HepG2 (cell line): ENCODE results near the gene LGALS3. TPM values are rescaled to one million over a fixed set of nuclear protein-coding genes. Genes with fewer than 3 reads are reported as not detected.

Experiments used
- GLMP ChIP-seq: sonication (generic); formaldehyde crosslinking; IDR thresholded peaks from 2 replicates; pipeline ENCODE4 v1.9.0; 2021; ENCODE audit warnings: missing genetic modification reagents, mild to moderate bottlenecking, borderline replicate concordance
- MIER2 ChIP-seq: IDR thresholded peaks from 2 replicates; pipeline ENCODE4 v1.6.1; 2016; ENCODE audit warnings: missing biosample characterization, missing genetic modification reagents
- TFDP2 ChIP-seq: sonication (generic); formaldehyde crosslinking; IDR thresholded peaks from 2 replicates; pipeline ENCODE4 v1.4.0; 2020; ENCODE audit warnings: missing genetic modification reagents
- ZHX2 ChIP-seq, 2 experiments: sonication (generic) in 1 of 2; formaldehyde crosslinking in 1 of 2; IDR thresholded peaks; 2 replicates each; pipeline versions ENCODE4 v1.6.1 to v1.9.0; 2014 to 2022; ENCODE audit warnings: antibody characterized with exemption in 1 of 2, borderline replicate concordance in 1 of 2, inconsistent platforms in 1 of 2, low read depth in 1 of 2, missing genetic modification reagents in 1 of 2
- polyA plus RNA-seq, 8 experiments: library from polyadenylated mRNA; depleted of rRNA in 3 of 8; stranded (reverse) in 7 of 8; unstranded in 1 of 8; fragments of >200 nt; fragmentation: Illumina TruSeq in 4 of 8; extraction: Trizol in 4 of 8; gene quantifications; 2 replicates each; pipeline versions ENCODE4 v1.2.1 to v1.2.3, GENCODE V29; 2011 to 2016; ENCODE audit warnings: low read depth in 4 of 8, missing spikeins in 1 of 8, mixed read lengths in 1 of 8; ENCODE audit not compliant: insufficient read depth in 1 of 8
- total RNA-seq, 5 experiments: library from RNA; depleted of rRNA; stranded (reverse); fragments of >200 nt; fragmentation: Illumina TruSeq; extraction: Trizol; gene quantifications; 2 replicates each; pipeline ENCODE4 v1.2.3, GENCODE V29; 2016; ENCODE audit warnings: low read depth in 1 of 5

LGALS3 gene
- total and polyA plus RNA-seq, 2 of the 13 experiments (the other 11 are each of a cell fraction or from before 2014, with no cell fraction given), result 5.0 to 97.4 TPM

- no peak for TF ChIP-seq GLMP (CRISPR knock-in tag)
- no peak for TF ChIP-seq TFDP2 (CRISPR knock-in tag)
- TF ChIP-seq ZHX2 (IDR thresholded peaks at IDR 0.05; ENCODE audit: low read depth), result no peak
- no peak for TF ChIP-seq ZHX2 (CRISPR knock-in tag; IDR thresholded peaks at IDR 0.05; ENCODE audit: borderline replicate concordance)
- no peak for TF ChIP-seq MIER2 (CRISPR knock-in tag)
Observed at GRCh38 chr14:55192054-55192621, 63.1 kb downstream of the LGALS3 start (continued).
